Measurements from ENCODE around the gene SPIRE1. TPM values are rescaled to one million over a fixed set of nuclear protein-coding genes. Genes with fewer than 3 reads are reported as not detected.
A peak's percentile ranks its signal among the peaks of the same experiment; 100 is the strongest.

Gene SPIRE1
- total RNA-seq, 2 experiments from 2014 or later, result 0.99 to 1.4 TPM

- Mint-ChIP-seq H3K27ac (no peak overlapping the region), H3K9me3 (no peaks in the 10 kb centered on the region), H3K4me3 (no peak overlapping the region), H3K4me1 (ENCODE audit: low read depth) (peaks cover 13% of the 10 kb centered on the region), H3K27me3 (peaks cover 25% of the 10 kb centered on the region), H3K36me3 (ENCODE audit: low read depth) (no peaks in the 10 kb centered on the region)
- Histone ChIP-seq H3K27me3 (ENCODE audit: control insufficient read depth in 1 of 2, insufficient read depth in 2 of 2, low read length in 2 of 2) (peaks cover 4 to 8% of the 10 kb centered on the region in 2 experiments), H3K4me3 (ENCODE audit: low read length) (no peak overlapping the region), H3K27ac (ENCODE audit: low read depth in 1 of 2, low read length in 2 of 2) (no peak overlapping the region), H3K36me3 (ENCODE audit: insufficient read depth, low read length) (no peaks in the 10 kb centered on the region), H3K4me1 (ENCODE audit: insufficient read depth, low read length) (peaks cover 11% of the 10 kb centered on the region), H3K9me3 (ENCODE audit: control insufficient read depth in 1 of 2, insufficient read depth in 1 of 2, low read length in 2 of 2) (peaks cover 0 to 4% of the 10 kb centered on the region in 2 experiments)
- CTCF ChIA-PET, result no interaction called here
- DNase-seq (no peak), ATAC-seq (ENCODE audit: poor library complexity) (no peak)
- POLR2A ChIA-PET, result no interaction called here
- no peak for TF ChIP-seq CTCF (IDR thresholded peaks at IDR 0.05)
- intact Hi-C loops (cut with DNase I, micrococcal nuclease), result no loop called here
Observed at GRCh38 chr18:12421732-12422131, 236.2 kb downstream of the SPIRE1 start.

GRCh38 chr18:12420821-12421421 lies 237.0 kb downstream of the SPIRE1 start:
- ChIA-PET POLR2A (no interaction called here), CTCF (no interaction called here)
- Mint-ChIP-seq H3K36me3 (ENCODE audit: low read depth) (no peaks in the 10 kb centered on the region), H3K4me1 (ENCODE audit: low read depth) (peaks cover 13% of the 10 kb centered on the region), H3K27ac (no peak overlapping the region), H3K9me3 (no peaks in the 10 kb centered on the region), H3K27me3 (peaks cover 25% of the 10 kb centered on the region), H3K4me3 (peak overlapping the region; percentile 71)
- Histone ChIP-seq H3K27me3 (ENCODE audit: control insufficient read depth in 1 of 2, insufficient read depth in 2 of 2, low read length in 2 of 2) (peaks cover 4 to 8% of the 10 kb centered on the region in 2 experiments), H3K4me1 (ENCODE audit: insufficient read depth, low read length) (peaks cover 11% of the 10 kb centered on the region), H3K27ac (ENCODE audit: low read depth in 1 of 2, low read length in 2 of 2) (no peak overlapping the region), H3K4me3 (ENCODE audit: low read length) (no peak overlapping the region), H3K9me3 (ENCODE audit: control insufficient read depth in 1 of 2, insufficient read depth in 1 of 2, low read length in 2 of 2) (peaks cover 0 to 4% of the 10 kb centered on the region in 2 experiments), H3K36me3 (ENCODE audit: insufficient read depth, low read length) (no peaks in the 10 kb centered on the region)
- TF ChIP-seq CTCF (IDR thresholded peaks at IDR 0.05), result no peak
- no peak for DNase-seq
- no peak for ATAC-seq (ENCODE audit: poor library complexity)
- intact Hi-C loops (cut with DNase I, micrococcal nuclease), result no loop called here

- Mint-ChIP-seq H3K36me3 (ENCODE audit: low read depth) (no peaks in the 10 kb centered on the region), H3K4me3 (no peak overlapping the region), H3K27me3 (peaks cover 18% of the 10 kb centered on the region), H3K27ac (no peak overlapping the region), H3K9me3 (no peaks in the 10 kb centered on the region), H3K4me1 (ENCODE audit: low read depth) (peaks cover 13% of the 10 kb centered on the region)
- peaks cover 4 to 8% of the 10 kb centered on the region in 2 experiments for H3K27me3 ChIP-seq (ENCODE audit: control insufficient read depth in 1 of 2, insufficient read depth in 2 of 2, low read length in 2 of 2)
- DNase-seq (no peak), ATAC-seq (ENCODE audit: poor library complexity) (no peak)
- no peaks in the 10 kb centered on the region for H3K36me3 ChIP-seq (ENCODE audit: insufficient read depth, low read length)
- POLR2A ChIA-PET, result no interaction called here
- no peak for TF ChIP-seq CTCF (IDR thresholded peaks at IDR 0.05)
- peaks cover 11% of the 10 kb centered on the region for H3K4me1 ChIP-seq (ENCODE audit: insufficient read depth, low read length)
- CTCF ChIA-PET, result no interaction called here
- H3K27ac ChIP-seq (ENCODE audit: low read depth in 1 of 2, low read length in 2 of 2), result no peak overlapping the region
- peaks cover 0 to 4% of the 10 kb centered on the region in 2 experiments for H3K9me3 ChIP-seq (ENCODE audit: control insufficient read depth in 1 of 2, insufficient read depth in 1 of 2, low read length in 2 of 2)
- no peak overlapping the region for H3K4me3 ChIP-seq (ENCODE audit: low read length)
- intact Hi-C loops (cut with DNase I, micrococcal nuclease), result no loop called here
Observed at GRCh38 chr18:12417687-12418086, 240.2 kb downstream of the SPIRE1 start.

All from CD4-positive, alpha-beta T cell (primary cell).